ENCODE results near the gene CDK5RAP1. TPM values are rescaled to one million over a fixed set of nuclear protein-coding genes. Genes with fewer than 3 reads are reported as not detected.
A peak's percentile ranks its signal among the peaks of the same experiment; 100 is the strongest.

The CDK5RAP1 gene, protein sequence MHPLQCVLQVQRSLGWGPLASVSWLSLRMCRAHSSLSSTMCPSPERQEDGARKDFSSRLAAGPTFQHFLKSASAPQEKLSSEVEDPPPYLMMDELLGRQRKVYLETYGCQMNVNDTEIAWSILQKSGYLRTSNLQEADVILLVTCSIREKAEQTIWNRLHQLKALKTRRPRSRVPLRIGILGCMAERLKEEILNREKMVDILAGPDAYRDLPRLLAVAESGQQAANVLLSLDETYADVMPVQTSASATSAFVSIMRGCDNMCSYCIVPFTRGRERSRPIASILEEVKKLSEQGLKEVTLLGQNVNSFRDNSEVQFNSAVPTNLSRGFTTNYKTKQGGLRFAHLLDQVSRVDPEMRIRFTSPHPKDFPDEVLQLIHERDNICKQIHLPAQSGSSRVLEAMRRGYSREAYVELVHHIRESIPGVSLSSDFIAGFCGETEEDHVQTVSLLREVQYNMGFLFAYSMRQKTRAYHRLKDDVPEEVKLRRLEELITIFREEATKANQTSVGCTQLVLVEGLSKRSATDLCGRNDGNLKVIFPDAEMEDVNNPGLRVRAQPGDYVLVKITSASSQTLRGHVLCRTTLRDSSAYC
- total RNA-seq: 10 to 100 TPM; 26.6 to 41.8 (median 37.8) TPM

DNA sequence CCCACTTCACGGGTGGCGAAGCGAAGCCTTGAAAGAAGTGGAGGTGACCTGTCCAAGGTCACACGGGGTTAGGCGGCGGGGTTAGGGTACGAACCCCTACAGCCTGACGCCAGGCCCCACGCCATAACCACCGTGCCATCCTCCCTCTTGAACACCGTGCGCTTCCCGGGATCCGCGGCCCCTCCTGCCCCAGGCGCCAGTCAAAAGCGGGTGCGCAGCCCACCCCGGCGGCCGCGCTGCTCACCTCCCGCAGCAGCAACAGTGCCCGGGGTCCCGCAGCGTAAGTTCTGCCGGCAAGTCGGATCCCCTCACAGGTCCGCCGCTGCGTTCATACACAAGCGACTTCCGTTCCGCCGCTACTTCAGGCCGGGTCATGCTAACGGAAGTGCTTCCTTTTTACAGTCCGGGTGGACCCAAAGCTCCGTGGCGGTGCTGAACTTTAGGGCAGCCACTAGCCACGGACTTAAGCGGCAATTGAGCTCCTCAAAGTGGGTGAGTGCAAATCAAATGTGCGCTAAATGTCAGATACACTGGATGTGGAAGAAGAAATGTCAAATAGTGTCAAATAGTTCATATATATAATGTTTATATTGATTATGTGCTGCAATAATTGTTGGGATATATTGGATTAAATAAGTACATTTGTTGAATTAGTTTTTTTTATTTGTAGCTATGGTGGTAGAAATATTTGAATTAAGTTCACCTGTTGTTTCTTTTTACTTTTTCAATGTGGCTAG, at the start of gene CDK5RAP1:
TSS of gene CDK5RAP1 (minus strand) at position 336 of the 737 bp plus-strand sequence. CDS start 4,455 bp downstream, outside the sequence.
- H3K9me3 ChIP-seq: no peaks in the 10 kb centered on the region
- H3K4me1 ChIP-seq: peaks cover 19 to 23% of the 10 kb centered on the region in 2 donors
- WGBS, 2 donors: 0 to 1% methylated on average over 21 to 23 of the region's 43 CpGs

DNA sequence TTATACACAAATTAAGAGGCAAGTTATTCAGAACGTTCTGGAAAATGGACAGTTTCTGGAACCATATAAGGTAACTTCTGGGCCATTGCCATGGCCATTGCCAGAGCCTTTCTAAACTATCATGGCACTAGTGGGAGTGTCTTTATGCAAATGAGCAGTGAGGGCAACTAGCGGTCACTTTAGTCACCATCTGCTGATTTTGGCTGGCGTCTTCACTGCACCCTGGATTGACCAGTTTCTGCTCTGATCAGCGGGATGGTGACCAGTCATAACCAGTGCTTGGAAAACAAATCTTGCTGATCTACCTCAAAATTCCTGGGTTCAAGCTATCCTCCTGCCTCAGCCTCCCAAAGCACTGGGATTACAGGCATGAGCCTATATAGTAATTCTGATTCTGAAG, 49.5 kb upstream of the CDK5RAP1 start:
- no peaks in the 10 kb centered on the region for H3K27me3 ChIP-seq
- no peaks in the 10 kb centered on the region for H3K9me3 ChIP-seq
- WGBS, 2 donors: 79 to 86% methylated on average over 4 of the region's 4 CpGs
- TF ChIP-seq, protein P1, sequence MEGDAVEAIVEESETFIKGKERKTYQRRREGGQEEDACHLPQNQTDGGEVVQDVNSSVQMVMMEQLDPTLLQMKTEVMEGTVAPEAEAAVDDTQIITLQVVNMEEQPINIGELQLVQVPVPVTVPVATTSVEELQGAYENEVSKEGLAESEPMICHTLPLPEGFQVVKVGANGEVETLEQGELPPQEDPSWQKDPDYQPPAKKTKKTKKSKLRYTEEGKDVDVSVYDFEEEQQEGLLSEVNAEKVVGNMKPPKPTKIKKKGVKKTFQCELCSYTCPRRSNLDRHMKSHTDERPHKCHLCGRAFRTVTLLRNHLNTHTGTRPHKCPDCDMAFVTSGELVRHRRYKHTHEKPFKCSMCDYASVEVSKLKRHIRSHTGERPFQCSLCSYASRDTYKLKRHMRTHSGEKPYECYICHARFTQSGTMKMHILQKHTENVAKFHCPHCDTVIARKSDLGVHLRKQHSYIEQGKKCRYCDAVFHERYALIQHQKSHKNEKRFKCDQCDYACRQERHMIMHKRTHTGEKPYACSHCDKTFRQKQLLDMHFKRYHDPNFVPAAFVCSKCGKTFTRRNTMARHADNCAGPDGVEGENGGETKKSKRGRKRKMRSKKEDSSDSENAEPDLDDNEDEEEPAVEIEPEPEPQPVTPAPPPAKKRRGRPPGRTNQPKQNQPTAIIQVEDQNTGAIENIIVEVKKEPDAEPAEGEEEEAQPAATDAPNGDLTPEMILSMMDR (IDR thresholded peaks at IDR 0.05): no peak
- no peak for TF ChIP-seq POLR2A (IDR thresholded peaks at IDR 0.05)
- no peak overlapping the region for H3K27ac ChIP-seq
- peaks cover 10% of the 10 kb centered on the region in 2 donors for H3K4me1 ChIP-seq
- H3K4me3 ChIP-seq (replicated peaks in 1 of 3): no peak overlapping the region
- no peaks in the 10 kb centered on the region for H3K36me3 ChIP-seq
- DNase-seq: no peak
- intact Hi-C loops (cut with DNase I): loop anchor here (5.0 kb wide), 1 partner anchor 201 kb away; no protein-coding TSS in a partner anchor

More for the DNA sequence above, at the start of gene CDK5RAP1:
- intact Hi-C loops (cut with DNase I): no loop called here
- peak; percentile 83 to 85 for DNase-seq
- Histone ChIP-seq H3K27me3 (no peaks in the 10 kb centered on the region), H3K27ac (peak within 1 kb of the TSS in 2 of 3 donors; percentile 52 to 61), H3K36me3 (no peaks in the 10 kb centered on the region), H3K4me3 (replicated peaks in 1 of 3) (peak within 1 kb of the TSS; percentile 78 to 96 (median 85))
- TF ChIP-seq, protein P1 (IDR thresholded peaks at IDR 0.05): peak in 1 of 6 experiments; percentile 15
- TF ChIP-seq POLR2A (IDR thresholded peaks at IDR 0.05): peak in 1 of 2 donors; percentile 55

DNA sequence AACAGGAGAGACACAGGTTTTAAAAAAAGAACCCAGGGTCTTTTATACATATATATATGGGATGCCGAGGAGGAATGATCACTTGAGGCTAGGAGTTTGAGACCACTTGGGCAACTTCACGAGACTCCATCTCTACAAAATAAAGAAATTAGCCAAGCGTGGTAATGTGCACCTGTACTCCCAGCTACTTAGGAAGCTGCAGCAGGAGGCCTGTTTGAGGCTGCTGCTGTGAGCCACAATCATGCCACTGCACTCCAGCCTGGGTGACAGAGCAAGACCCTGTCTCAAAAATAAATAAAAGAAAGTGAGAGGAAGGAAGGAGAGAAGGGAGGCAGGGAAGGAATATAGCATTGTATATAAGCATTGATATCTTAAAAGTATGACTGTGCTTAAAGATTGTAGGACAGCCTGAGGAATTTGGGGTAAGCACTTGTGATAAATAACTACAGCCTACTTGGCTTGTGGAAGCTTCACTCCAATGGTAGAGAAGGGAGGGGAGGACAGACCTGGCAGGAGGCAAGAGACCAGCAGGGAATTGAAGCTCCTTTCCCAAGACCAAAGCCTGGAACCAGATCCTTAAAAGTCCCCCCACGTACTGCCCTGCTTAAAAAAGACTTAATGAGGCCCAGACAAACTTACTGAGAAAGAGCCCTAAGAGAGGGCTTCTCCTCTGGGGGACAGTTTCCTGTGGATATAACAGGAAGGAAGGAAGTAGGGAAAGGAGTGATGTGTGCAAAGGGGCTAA, 44.7 kb upstream of the CDK5RAP1 start:
- intact Hi-C loops (cut with DNase I): no loop called here
- WGBS, 2 donors: 42 to 52% methylated on average over 4 of the region's 4 CpGs
- peak; percentile 56 to 61 for DNase-seq
- Histone ChIP-seq H3K9me3 (no peaks in the 10 kb centered on the region), H3K27me3 (no peaks in the 10 kb centered on the region), H3K27ac (peak overlapping the region; percentile 46 to 95 (median 55)), H3K4me3 (replicated peaks in 1 of 3) (no peak overlapping the region), H3K36me3 (no peaks in the 10 kb centered on the region), H3K4me1 (peaks cover 23 to 29% of the 10 kb centered on the region in 2 donors)
- TF ChIP-seq, protein P1 (IDR thresholded peaks at IDR 0.05): no peak
- no peak for TF ChIP-seq POLR2A (IDR thresholded peaks at IDR 0.05)

DNA sequence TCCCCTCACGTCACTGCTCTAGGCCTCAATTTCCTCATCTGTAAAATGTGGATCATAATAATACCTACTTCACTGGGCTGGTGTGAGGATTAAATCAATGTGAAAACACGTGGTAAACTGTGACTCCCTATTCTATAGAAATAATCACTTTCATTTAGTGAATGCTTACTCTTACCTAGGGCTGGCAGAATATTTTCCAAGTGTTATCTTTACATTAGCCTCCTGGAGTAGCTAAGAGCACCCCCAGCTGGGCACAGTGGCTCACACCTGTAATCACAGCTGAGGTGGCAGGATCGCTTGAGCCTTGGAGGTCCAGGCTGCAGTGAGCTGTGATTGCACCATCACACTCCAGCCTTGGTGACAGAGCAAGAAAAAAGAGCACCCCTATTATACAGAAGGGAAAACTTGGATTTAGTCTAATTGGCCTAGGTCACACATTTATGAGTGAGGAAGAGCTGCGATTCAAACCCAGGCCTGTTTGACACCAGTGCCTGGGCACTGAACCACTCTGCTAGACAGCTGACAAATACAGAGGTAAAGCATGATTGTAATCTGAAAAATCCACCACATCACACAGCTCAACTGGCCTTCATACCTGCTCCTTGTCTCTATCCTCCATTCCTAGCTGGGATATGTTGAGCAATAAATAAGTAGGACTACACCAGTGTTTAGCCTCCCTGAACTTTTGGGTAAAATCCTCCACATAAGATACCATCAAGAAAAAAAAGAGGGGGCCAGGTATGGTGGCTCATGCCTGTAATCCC, 43.7 kb upstream of the CDK5RAP1 start:
- intact Hi-C loops (cut with DNase I): no loop called here
- H3K27ac ChIP-seq: peak overlapping the region in 2 of 3 donors; percentile 10 to 89
- no peaks in the 10 kb centered on the region for H3K9me3 ChIP-seq
- H3K4me1 ChIP-seq: peaks cover 34 to 40% of the 10 kb centered on the region in 2 donors
- 49 to 67% methylated on average over 4 of the region's 4 CpGs for WGBS, 2 donors
- peak in 1 of 2 donors; percentile 36 for DNase-seq
- no peaks in the 10 kb centered on the region for H3K27me3 ChIP-seq
- no peak overlapping the region for H3K4me3 ChIP-seq (replicated peaks in 1 of 3)
- H3K36me3 ChIP-seq: no peaks in the 10 kb centered on the region
- TF ChIP-seq, protein P1 (IDR thresholded peaks at IDR 0.05): peak in 1 of 6 experiments; percentile 17
- no peak for TF ChIP-seq POLR2A (IDR thresholded peaks at IDR 0.05)

All from thyroid gland (tissue), 4 donors.